Epithelial cell of proximal tubule (primary cell): ENCODE data around the gene MCC. TPM values are rescaled to one million over a fixed set of nuclear protein-coding genes. Genes with fewer than 3 reads are reported as not detected.
A peak's percentile ranks its signal among the peaks of the same experiment; 100 is the strongest.

Source experiments
- DNase-seq: peaks from one replicate; pipeline ENCODE4 v3.0.0-alpha.2; 2011; ENCODE audit warnings: low read depth
- H3K4me3 ChIP-seq: 2 replicates; pipeline ENCODE4 v1.5.1; 2011; ENCODE audit warnings: low read depth, mild to moderate bottlenecking, low read length
- total RNA-seq: library from RNA; depleted of rRNA; stranded (reverse); fragments of >200 nt; gene quantifications from 2 replicates; pipeline ENCODE4 v1.2.3, GENCODE V29; 2015
- TF ChIP-seq, protein P1 (sequence below): conservative IDR thresholded peaks from 2 replicates; pipeline ENCODE4 v1.5.1; 2012; ENCODE audit warnings: low read depth, mild to moderate bottlenecking, low read length

The MCC gene
- total RNA-seq, 1 donor from 2014 or later = 6.3 TPM

GRCh38 chr5:113347572-113347971, 140.7 kb downstream of the MCC start:
- H3K4me3 ChIP-seq = no peak overlapping the region
- no peak for DNase-seq
- TF ChIP-seq, protein P1, sequence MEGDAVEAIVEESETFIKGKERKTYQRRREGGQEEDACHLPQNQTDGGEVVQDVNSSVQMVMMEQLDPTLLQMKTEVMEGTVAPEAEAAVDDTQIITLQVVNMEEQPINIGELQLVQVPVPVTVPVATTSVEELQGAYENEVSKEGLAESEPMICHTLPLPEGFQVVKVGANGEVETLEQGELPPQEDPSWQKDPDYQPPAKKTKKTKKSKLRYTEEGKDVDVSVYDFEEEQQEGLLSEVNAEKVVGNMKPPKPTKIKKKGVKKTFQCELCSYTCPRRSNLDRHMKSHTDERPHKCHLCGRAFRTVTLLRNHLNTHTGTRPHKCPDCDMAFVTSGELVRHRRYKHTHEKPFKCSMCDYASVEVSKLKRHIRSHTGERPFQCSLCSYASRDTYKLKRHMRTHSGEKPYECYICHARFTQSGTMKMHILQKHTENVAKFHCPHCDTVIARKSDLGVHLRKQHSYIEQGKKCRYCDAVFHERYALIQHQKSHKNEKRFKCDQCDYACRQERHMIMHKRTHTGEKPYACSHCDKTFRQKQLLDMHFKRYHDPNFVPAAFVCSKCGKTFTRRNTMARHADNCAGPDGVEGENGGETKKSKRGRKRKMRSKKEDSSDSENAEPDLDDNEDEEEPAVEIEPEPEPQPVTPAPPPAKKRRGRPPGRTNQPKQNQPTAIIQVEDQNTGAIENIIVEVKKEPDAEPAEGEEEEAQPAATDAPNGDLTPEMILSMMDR = no peak

GRCh38 chr5:113344973-113345940, 143.0 kb downstream of the MCC start:
- no peak for DNase-seq
- TF ChIP-seq, protein P1 = no peak
- no peak overlapping the region for H3K4me3 ChIP-seq

DNA sequence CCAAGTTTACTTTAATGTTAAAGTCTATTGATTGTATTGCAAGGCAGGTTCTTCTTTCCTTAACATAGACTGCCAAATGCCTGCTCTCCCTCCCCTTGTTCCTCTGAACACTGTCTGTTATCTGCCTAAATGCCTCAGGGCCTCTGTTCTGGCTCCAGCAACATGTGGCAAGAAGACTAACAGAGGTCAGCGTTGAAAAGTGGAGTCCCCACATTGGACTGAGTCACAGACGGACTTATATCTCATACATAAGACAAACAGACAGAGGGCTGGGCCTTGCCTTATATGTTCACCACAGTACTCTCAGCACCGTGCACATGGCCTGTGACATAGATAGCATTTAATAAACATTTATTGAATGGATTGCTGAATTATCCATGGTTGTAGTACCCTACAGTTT, 144.9 kb downstream of the MCC start:
- TF ChIP-seq, protein P1 = no peak
- no peak for DNase-seq
- H3K4me3 ChIP-seq = no peak overlapping the region

- TF ChIP-seq, protein P1 = peak; percentile 31
- no peak for DNase-seq
- no peak overlapping the region for H3K4me3 ChIP-seq
These were observed 147.7 kb downstream of the MCC start for GRCh38 chr5:113340537-113340936.

- TF ChIP-seq, protein P1 = no peak
- DNase-seq = no peak
- H3K4me3 ChIP-seq = no peak overlapping the region
These were observed 149.6 kb downstream of the MCC start for GRCh38 chr5:113338628-113339027.

DNA sequence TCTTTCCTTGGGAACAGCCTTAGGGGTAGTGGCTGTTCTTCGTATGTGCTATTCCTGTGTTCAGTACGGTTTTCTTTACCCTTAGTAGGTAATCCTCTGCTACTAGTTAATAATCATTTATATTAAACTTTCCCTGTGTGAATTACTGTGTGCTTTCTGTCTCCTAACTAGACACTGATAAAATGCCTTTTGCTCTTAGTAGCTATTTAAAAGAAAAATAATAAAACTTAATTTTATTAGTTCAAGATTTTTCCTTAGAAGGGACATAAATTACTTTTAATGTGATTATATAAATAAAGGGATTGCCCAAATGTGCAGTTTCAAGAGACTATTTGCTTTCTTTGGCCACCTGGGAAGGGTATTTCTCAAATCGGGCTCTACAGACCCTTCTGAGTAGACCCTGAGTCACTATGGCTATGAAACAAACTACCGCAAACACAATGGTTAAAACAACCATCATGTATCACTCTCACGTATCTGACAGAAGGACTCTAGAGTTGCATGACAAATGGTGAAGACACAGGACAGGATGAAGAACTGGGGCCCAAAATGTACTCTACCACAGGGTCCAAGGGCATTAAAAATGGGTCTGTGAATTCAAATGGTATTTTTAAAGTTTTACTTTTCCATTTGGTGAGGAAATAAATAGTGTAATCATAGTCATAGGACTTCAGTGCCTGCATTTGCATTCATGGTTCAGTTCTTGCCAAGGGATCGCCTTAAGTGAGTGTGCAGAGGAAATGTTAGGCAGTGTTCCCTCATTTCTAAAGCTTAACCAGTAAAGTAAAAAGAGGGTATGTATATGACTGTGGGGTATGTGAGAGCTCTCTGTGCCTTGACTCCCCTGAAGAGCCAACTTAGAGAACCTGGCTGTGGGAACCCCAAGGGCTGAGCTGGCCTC, 150.5 kb downstream of the MCC start:
- TF ChIP-seq, protein P1 = no peak
- no peak overlapping the region for H3K4me3 ChIP-seq
- DNase-seq = no peak
